Dermis lymphatic vessel endothelial cell (primary cell): ENCODE measurements around the gene MAF. TPM values are rescaled to one million over a fixed set of nuclear protein-coding genes. Genes with fewer than 3 reads are reported as not detected.

Experiments used
- total RNA-seq: library from RNA; depleted of rRNA; stranded (reverse); fragments of >200 nt; gene quantifications from 2 replicates; pipeline ENCODE4 v1.2.1, GENCODE V29; 2014

The MAF gene
- total RNA-seq = 58.2 and 108 TPM in 2 replicates

DNA sequence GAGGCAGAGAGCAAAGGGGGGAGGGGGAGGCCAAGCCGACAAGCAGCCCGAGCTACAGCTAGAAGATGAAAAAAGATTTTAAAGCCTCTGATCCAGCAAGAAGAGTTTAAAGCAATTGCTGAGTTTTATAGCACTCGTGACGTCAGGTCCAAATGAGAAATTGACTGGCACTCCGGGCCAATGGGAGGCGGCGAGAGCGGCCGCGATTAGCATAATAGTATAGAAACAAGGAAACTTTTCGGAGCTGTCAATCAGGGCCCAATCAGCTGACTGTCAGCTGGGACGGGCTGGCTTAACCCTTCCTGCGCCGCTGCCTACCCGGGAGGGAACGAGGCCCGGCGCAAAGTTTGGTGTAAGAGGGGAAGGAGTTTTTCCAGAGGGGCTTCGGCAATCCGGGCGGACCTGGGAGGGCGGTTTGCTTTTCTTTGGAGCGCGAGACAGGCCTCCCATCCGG, at the start of gene MAF:
TSS of gene MAF (minus strand) at position 100 of the 454 bp plus-strand sequence. CDS start 835 bp downstream, outside the sequence.

